Brain microvascular endothelial cell (primary cell): ENCODE measurements around the gene MAPK9.

ENCODE experiments used
- DNase-seq: peaks from one replicate; pipeline ENCODE4 v3.0.0-alpha.2; 2020
- H3K27ac ChIP-seq: fragments of 250-450 bp; sonication (Bioruptor Pico); 2 replicates; pipeline ENCODE4 v1.5.1; 2020; ENCODE audit warnings: mild to moderate bottlenecking, moderate library complexity
- H3K27me3 ChIP-seq: fragments of 250-450 bp; sonication (Bioruptor Pico); replicated peaks from 2 replicates; pipeline ENCODE4 v1.5.1; 2020; ENCODE audit warnings: mild to moderate bottlenecking
- H3K36me3 ChIP-seq: fragments of 250-450 bp; sonication (Bioruptor Pico); replicated peaks from 2 replicates; pipeline ENCODE4 v1.5.1; 2020; ENCODE audit warnings: mild to moderate bottlenecking
- H3K4me3 ChIP-seq: 2 replicates; pipeline ENCODE4 v1.5.1; 2011; ENCODE audit warnings: low read depth, mild to moderate bottlenecking, control low read depth, low read length, moderate library complexity
- CTCF ChIP-seq: IDR thresholded peaks from 2 replicates; pipeline ENCODE4 v1.5.1; 2011; ENCODE audit warnings: low read depth, mild to moderate bottlenecking, moderate library complexity, low read length, control low read depth, inconsistent platforms; ENCODE audit errors: missing control alignments
- in situ Hi-C: cut with HindIII; loops from 2 replicates; pipeline ENCODE4 v1.10.0; 2017; ENCODE audit warnings: low sequenced_read_pairs, low pct_ligation_motif_present

The MAPK9 gene

GRCh38 chr5:180282281-180282680 lies 9.6 kb downstream of the MAPK9 start:
- DNase-seq: no peak
- Histone ChIP-seq H3K27ac (no peak overlapping the region), H3K4me3 (no peak overlapping the region), H3K27me3 (no peaks in the 10 kb centered on the region), H3K36me3 (peaks cover 5% of the 10 kb centered on the region)
- in situ Hi-C loops: no loop called here
- no peak for TF ChIP-seq CTCF

GRCh38 chr5:180281706-180282105 lies 10.2 kb downstream of the MAPK9 start:
- no peak for DNase-seq
- H3K27ac ChIP-seq: no peak overlapping the region
- in situ Hi-C loops: no loop called here
- H3K36me3 ChIP-seq: peaks cover 8% of the 10 kb centered on the region
- TF ChIP-seq CTCF: no peak
- no peak overlapping the region for H3K4me3 ChIP-seq
- H3K27me3 ChIP-seq: no peaks in the 10 kb centered on the region

GRCh38 chr5:180274695-180275094 lies 17.2 kb downstream of the MAPK9 start:
- Histone ChIP-seq H3K27me3 (no peaks in the 10 kb centered on the region), H3K4me3 (no peak overlapping the region), H3K27ac (no peak overlapping the region), H3K36me3 (peaks cover 13% of the 10 kb centered on the region)
- in situ Hi-C loops: no loop called here
- TF ChIP-seq CTCF: no peak
- DNase-seq: no peak

- TF ChIP-seq CTCF: no peak
- H3K27ac ChIP-seq: no peak overlapping the region
- no peak for DNase-seq
- H3K36me3 ChIP-seq: peaks cover 14% of the 10 kb centered on the region
- in situ Hi-C loops: no loop called here
- H3K27me3 ChIP-seq: no peaks in the 10 kb centered on the region
- no peak overlapping the region for H3K4me3 ChIP-seq
These were observed 20.7 kb downstream of the MAPK9 start for GRCh38 chr5:180271221-180271620.

GRCh38 chr5:180259260-180259611 lies 32.6 kb downstream of the MAPK9 start:
- in situ Hi-C loops: no loop called here
- Histone ChIP-seq H3K4me3 (no peak overlapping the region), H3K27me3 (no peaks in the 10 kb centered on the region), H3K27ac (no peak overlapping the region), H3K36me3 (peaks cover 51% of the 10 kb centered on the region)
- TF ChIP-seq CTCF: no peak
- no peak for DNase-seq

GRCh38 chr5:180253036-180253824 lies 38.7 kb downstream of the MAPK9 start:
- Histone ChIP-seq H3K27ac (no peak overlapping the region), H3K36me3 (peaks cover 21% of the 10 kb centered on the region), H3K27me3 (no peaks in the 10 kb centered on the region), H3K4me3 (no peak overlapping the region)
- no peak for DNase-seq
- TF ChIP-seq CTCF: no peak
- in situ Hi-C loops: no loop called here
